Measurements from ENCODE around the gene MFSD6. TPM values are rescaled to one million over a fixed set of nuclear protein-coding genes. Genes with fewer than 3 reads are reported as not detected.
A peak's percentile ranks its signal among the peaks of the same experiment; 100 is the strongest.

The MFSD6 gene
- polyA plus RNA-seq, 1 of the 3 experiments (the other 2 are of a cell fraction): 15.1 TPM

- Histone ChIP-seq H3K79me2 (ENCODE audit: insufficient read depth) (no peaks in the 10 kb centered on the region), H3F3A (replicated peaks; ENCODE audit: insufficient read depth) (no peaks in the 10 kb centered on the region), H4K20me1 (ENCODE audit: insufficient read depth) (no peaks in the 10 kb centered on the region), H2AFZ (ENCODE audit: low read depth) (no peak overlapping the region), H3K36me3 (replicated peaks in 1 of 2; ENCODE audit: control insufficient read depth in 1 of 2, insufficient read depth in 2 of 2, low read length in 1 of 2) (no peaks in the 10 kb centered on the region), H3K4me1 (ENCODE audit: control insufficient read depth in 1 of 2, insufficient read depth in 2 of 2, low read depth in 1 of 2, low read length in 1 of 2) (no peaks in the 10 kb centered on the region), H3K9ac (no peak overlapping the region), H3K27ac (ENCODE audit: low read depth in 2 of 2, low read length in 1 of 2) (no peak overlapping the region), H3K9me2 (no peaks in the 10 kb centered on the region), H3K4me2 (no peak overlapping the region), H3K9me3 (no peaks in the 10 kb centered on the region), H3K4me3 (ENCODE audit: low read depth in 2 of 2, low read length in 1 of 2) (no peak overlapping the region), H3K27me3 (ENCODE audit: insufficient read depth) (no peaks in the 10 kb centered on the region)
- TF ChIP-seq TEAD4 (IDR thresholded peaks at IDR 0.05; ENCODE audit: borderline replicate concordance, insufficient read depth) (no peak), JUND (IDR thresholded peaks at IDR 0.05) (no peak), ELF1 (IDR thresholded peaks at IDR 0.05) (no peak), NFIC (IDR thresholded peaks at IDR 0.05; ENCODE audit: borderline replicate concordance) (no peak)
- ChIA-PET POLR2A (no interaction called here), CTCF (interaction anchor here (1.2 kb wide), 1 partner anchor 145 kb away, joined by 3 read pairs; no protein-coding TSS in a partner anchor)
- 93% methylated on average over 19 of the region's 19 CpGs for WGBS (ENCODE audit: low lambda C conversion rate)
- DNase-seq: no peak
Measured at GRCh38 chr2:190365499-190366204, 42.5 kb upstream of the MFSD6 start.

GRCh38 chr2:190366248-190366753 is 41.9 kb upstream of the MFSD6 start:
- no peaks in the 10 kb centered on the region for H3K9me3 ChIP-seq
- H3K4me3 ChIP-seq (ENCODE audit: low read depth in 2 of 2, low read length in 1 of 2): no peak overlapping the region
- H3K36me3 ChIP-seq (replicated peaks in 1 of 2; ENCODE audit: control insufficient read depth in 1 of 2, insufficient read depth in 2 of 2, low read length in 1 of 2): peaks cover 0 to 3% of the 10 kb centered on the region in 2 experiments
- no peak overlapping the region for H3K27ac ChIP-seq (ENCODE audit: low read depth in 2 of 2, low read length in 1 of 2)
- no peak for DNase-seq
- H3K9ac ChIP-seq: no peak overlapping the region
- H3F3A ChIP-seq (replicated peaks; ENCODE audit: insufficient read depth): no peaks in the 10 kb centered on the region
- H2AFZ ChIP-seq (ENCODE audit: low read depth): no peak overlapping the region
- TF ChIP-seq RCOR1 (IDR thresholded peaks at IDR 0.05; ENCODE audit: low read length) (no peak), POLR2AphosphoS5 (IDR thresholded peaks at IDR 0.05; ENCODE audit: low read depth, low read length) (no peak), MXI1 (IDR thresholded peaks at IDR 0.05; ENCODE audit: low read depth, low read length) (no peak)
- POLR2A ChIA-PET: no interaction called here
- H3K4me2 ChIP-seq: no peak overlapping the region
- H3K79me2 ChIP-seq (ENCODE audit: insufficient read depth): no peaks in the 10 kb centered on the region
- CTCF ChIA-PET: interaction anchor here (1.6 to 2.3 kb wide), 2 partner anchors 11 to 22 kb away, joined by 7 to 10 read pairs; no protein-coding TSS in a partner anchor
- H4K20me1 ChIP-seq (ENCODE audit: insufficient read depth): no peaks in the 10 kb centered on the region
- H3K9me2 ChIP-seq: no peaks in the 10 kb centered on the region
- 93% methylated on average over 11 of the region's 11 CpGs for WGBS (ENCODE audit: low lambda C conversion rate)
- H3K27me3 ChIP-seq (ENCODE audit: insufficient read depth): no peaks in the 10 kb centered on the region
- H3K4me1 ChIP-seq (ENCODE audit: control insufficient read depth in 1 of 2, insufficient read depth in 2 of 2, low read depth in 1 of 2, low read length in 1 of 2): no peaks in the 10 kb centered on the region

- no peak overlapping the region for H3K9ac ChIP-seq
- H3K4me3 ChIP-seq (ENCODE audit: low read depth in 2 of 2, low read length in 1 of 2): no peak overlapping the region
- no peak for TF ChIP-seq ELF1 (IDR thresholded peaks at IDR 0.05)
- TF ChIP-seq FOXM1 (IDR thresholded peaks at IDR 0.05; ENCODE audit: low read depth): no peak
- TF ChIP-seq GATA2 (CRISPR knock-in tag; IDR thresholded peaks at IDR 0.05): no peak
- no peak for TF ChIP-seq RFX5 (IDR thresholded peaks at IDR 0.05; ENCODE audit: low read length)
- no peak for TF ChIP-seq TEAD4 (IDR thresholded peaks at IDR 0.05; ENCODE audit: borderline replicate concordance, insufficient read depth)
- no peak for TF ChIP-seq MXI1 (IDR thresholded peaks at IDR 0.05; ENCODE audit: low read depth, low read length)
- no peak for TF ChIP-seq REST (IDR thresholded peaks at IDR 0.05; ENCODE audit: low read depth, low read length)
- no peak for TF ChIP-seq POLR2AphosphoS5 (IDR thresholded peaks at IDR 0.05; ENCODE audit: low read depth, low read length)
- TF ChIP-seq FOSL2 (IDR thresholded peaks at IDR 0.05; ENCODE audit: borderline replicate concordance, low read depth): no peak
- TF ChIP-seq FOXJ3 (CRISPR knock-in tag; IDR thresholded peaks at IDR 0.05): no peak
- TF ChIP-seq YY1 (IDR thresholded peaks at IDR 0.05; ENCODE audit: low read depth): no peak
- TF ChIP-seq MEF2A (IDR thresholded peaks at IDR 0.05; ENCODE audit: borderline replicate concordance, low read depth): no peak
- no peak; a peak in 1 of 4 replicates for TF ChIP-seq EP300 (IDR thresholded peaks at IDR 0.05; ENCODE audit: borderline replicate concordance in 1 of 2, low read depth in 1 of 2, low read length in 1 of 2)
- TF ChIP-seq TCF12 (IDR thresholded peaks at IDR 0.05): no peak
- TF ChIP-seq NFIC (IDR thresholded peaks at IDR 0.05; ENCODE audit: borderline replicate concordance): no peak
- no peaks in the 10 kb centered on the region for H3K4me1 ChIP-seq (ENCODE audit: control insufficient read depth in 1 of 2, insufficient read depth in 2 of 2, low read depth in 1 of 2, low read length in 1 of 2)
- H3F3A ChIP-seq (replicated peaks; ENCODE audit: insufficient read depth): no peaks in the 10 kb centered on the region
- DNase-seq: peak; percentile 25
- H3K4me2 ChIP-seq: no peak overlapping the region
- H3K79me2 ChIP-seq (ENCODE audit: insufficient read depth): no peaks in the 10 kb centered on the region
- POLR2A ChIA-PET: no interaction called here
- peaks cover 0 to 3% of the 10 kb centered on the region in 2 experiments for H3K36me3 ChIP-seq (replicated peaks in 1 of 2; ENCODE audit: control insufficient read depth in 1 of 2, insufficient read depth in 2 of 2, low read length in 1 of 2)
- no peaks in the 10 kb centered on the region for H3K9me2 ChIP-seq
- CTCF ChIA-PET: interaction anchor here (0.9 to 2.3 kb wide), 8 partner anchors 10 to 144 kb away, joined by 3 to 10 read pairs (median 4); no protein-coding TSS in a partner anchor
- WGBS (ENCODE audit: low lambda C conversion rate): 87% methylated on average over 4 of the region's 4 CpGs
- H4K20me1 ChIP-seq (ENCODE audit: insufficient read depth): no peaks in the 10 kb centered on the region
- H3K27me3 ChIP-seq (ENCODE audit: insufficient read depth): no peaks in the 10 kb centered on the region
- H3K27ac ChIP-seq (ENCODE audit: low read depth in 2 of 2, low read length in 1 of 2): no peak overlapping the region
- H3K9me3 ChIP-seq: no peaks in the 10 kb centered on the region
- H2AFZ ChIP-seq (ENCODE audit: low read depth): no peak overlapping the region
Measured at GRCh38 chr2:190367091-190367490, 41.1 kb upstream of the MFSD6 start.
